Breast epithelium (tissue), 3 donors: ENCODE results near the gene GAL.

ENCODE experiments used
- CTCF ChIP-seq, 3 donors: fragments of 450-650 bp; IDR thresholded peaks; one replicate each; pipeline ENCODE4 v1.5.1; 2016 to 2017; ENCODE audit warnings: antibody characterized with exemption in 3 of 3, mild to moderate bottlenecking in 3 of 3, moderate library complexity in 3 of 3
- POLR2A ChIP-seq: fragments of 450-650 bp; IDR thresholded peaks from one replicate; pipeline ENCODE4 v1.6.1; 2016; ENCODE audit warnings: antibody characterized with exemption, mild to moderate bottlenecking, moderate library complexity
- POLR2AphosphoS5 ChIP-seq, 3 donors: sonication (generic); formaldehyde crosslinking; IDR thresholded peaks; one replicate each; pipeline ENCODE4 v1.6.1; 2017; ENCODE audit warnings: antibody characterized with exemption in 3 of 3

DNA sequence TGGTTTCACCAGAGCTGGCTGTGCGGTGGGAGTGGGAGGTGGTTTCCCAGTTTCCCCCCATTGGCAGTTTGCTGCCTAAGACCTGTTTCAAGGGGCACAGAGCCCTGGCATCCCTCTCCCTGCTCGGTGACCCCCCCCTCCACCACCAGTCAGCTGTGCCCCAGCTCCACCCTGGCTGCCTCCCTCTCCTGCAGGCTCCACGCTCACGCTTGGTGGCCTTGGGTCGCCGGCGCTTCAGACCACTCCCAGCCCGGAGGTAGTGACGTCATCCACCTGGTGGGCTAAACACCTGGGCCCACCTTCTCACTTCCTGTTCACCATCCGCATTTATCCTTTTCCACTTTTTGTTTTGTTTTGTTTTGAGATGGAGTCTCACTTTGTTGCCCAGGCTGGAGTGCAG lies 7.8 kb downstream of the GAL start:
- TF ChIP-seq POLR2A (no peak), CTCF (IDR thresholded peaks at IDR 0.05) (no peak), POLR2AphosphoS5 (IDR thresholded peaks at IDR 0.05) (no peak)
